Gastroesophageal sphincter (tissue), 4 donors: ENCODE results near the gene CDH5. TPM values are rescaled to one million over a fixed set of nuclear protein-coding genes. Genes with fewer than 3 reads are reported as not detected.

Experiments used
- ATAC-seq: fragments of 150-250 bp; one replicate; pipeline ENCODE4 v1.9.1; 2016; ENCODE audit warnings: mild to moderate bottlenecking, moderate library complexity
- H3K27ac ChIP-seq, 4 donors: fragments of 200-600 bp; sonication (generic) in 3 of 4; 1 replicate in 3 of 4; 2 replicates in 1 of 4; pipeline ENCODE4 v1.5.1; 2016 to 2019
- H3K27me3 ChIP-seq: fragments of 200-600 bp; sonication (generic); one replicate; pipeline ENCODE4 v1.5.1; 2019
- H3K36me3 ChIP-seq, 2 donors: fragments of 200-600 bp; sonication (generic); one replicate each; pipeline ENCODE4 v1.5.1; 2019; ENCODE audit warnings: control low read depth in 1 of 2
- H3K4me1 ChIP-seq, 3 donors: fragments of 200-600 bp; sonication (generic); 1 replicate in 2 of 3; 2 replicates in 1 of 3; pipeline ENCODE4 v1.5.1; 2016 to 2019; ENCODE audit warnings: control low read depth in 2 of 3
- H3K4me3 ChIP-seq, 2 donors: fragments of 200-600 bp; sonication (generic); one replicate each; pipeline ENCODE4 v1.5.1; 2019; ENCODE audit warnings: mild to moderate bottlenecking in 1 of 2, moderate library complexity in 1 of 2
- H3K9me3 ChIP-seq, 3 donors: fragments of 200-600 bp; sonication (generic); one replicate each; pipeline ENCODE4 v1.5.1; 2017 to 2019; ENCODE audit warnings: control low read depth in 2 of 3
- EP300 ChIP-seq: sonication (generic); formaldehyde crosslinking; IDR thresholded peaks from one replicate; pipeline ENCODE4 v1.6.1; 2017; ENCODE audit warnings: antibody characterized with exemption, mild to moderate bottlenecking
- POLR2A ChIP-seq, 2 donors: fragments of 450-650 bp; IDR thresholded peaks; one replicate each; pipeline ENCODE4 v1.6.1; 2017; ENCODE audit warnings: antibody characterized with exemption in 2 of 2, mild to moderate bottlenecking in 2 of 2, moderate library complexity in 1 of 2
- POLR2AphosphoS5 ChIP-seq: sonication (generic); formaldehyde crosslinking; IDR thresholded peaks from one replicate; pipeline ENCODE4 v1.6.1; 2017; ENCODE audit warnings: antibody characterized with exemption
- WGBS, 2 donors: methylation state at CpG; one replicate each; pipeline ENCODE4 v1.1.5; 2018; ENCODE audit warnings: low coverage in 1 of 2; 5-methylcytosine and 5-hydroxymethylcytosine counted together
- total RNA-seq, 4 donors: library from RNA; depleted of rRNA; stranded (reverse); fragments of >200 nt; gene quantifications; one replicate each; pipeline ENCODE4 v1.1.0, GENCODE V29; 2016
- TF ChIP-seq, protein P1 (sequence below), 4 experiments: fragments of 200-600 bp in 2 of 4; fragments of 450-650 bp in 2 of 4; sonication (generic) in 1 of 4; IDR thresholded peaks; one replicate each; pipeline ENCODE4 v1.5.1; 2017 to 2019; ENCODE audit warnings: antibody characterized with exemption in 4 of 4, mild to moderate bottlenecking in 2 of 4, moderate library complexity in 2 of 4

Gene CDH5
- total RNA-seq, 4 donors from 2014 or later, result 16.2 to 50.1 (median 38.5) TPM

DNA sequence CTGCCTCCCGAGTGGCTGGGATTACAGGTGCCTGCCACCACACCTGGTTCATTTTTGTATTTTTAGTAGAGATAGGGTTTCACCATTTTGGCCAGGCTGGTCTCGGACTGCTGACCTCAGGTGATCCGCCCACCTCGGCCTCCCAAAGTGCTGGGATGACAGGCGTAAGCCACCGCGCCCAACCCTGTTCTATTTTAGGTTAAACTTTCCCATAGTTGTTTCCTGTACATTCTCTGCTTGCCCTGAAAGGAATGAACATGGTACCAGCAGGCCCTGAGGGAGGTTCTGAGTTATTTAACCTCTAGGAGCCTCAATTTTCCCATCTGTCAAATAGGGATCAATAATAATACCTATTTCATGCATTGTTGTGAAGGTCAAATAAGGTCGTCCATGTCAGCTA lies 11.0 kb upstream of the CDH5 start:
- Histone ChIP-seq H3K27ac (no peak overlapping the region), H3K36me3 (no peaks in the 10 kb centered on the region), H3K4me3 (no peak overlapping the region), H3K9me3 (no peaks in the 10 kb centered on the region), H3K27me3 (peaks cover 10% of the 10 kb centered on the region), H3K4me1 (peaks cover 0 to 31% (median 0%) of the 10 kb centered on the region in 3 donors)
- ATAC-seq, result no peak
- TF ChIP-seq POLR2AphosphoS5 (no peak), POLR2A (IDR thresholded peaks at IDR 0.05) (no peak), EP300 (no peak)
- TF ChIP-seq, protein P1, sequence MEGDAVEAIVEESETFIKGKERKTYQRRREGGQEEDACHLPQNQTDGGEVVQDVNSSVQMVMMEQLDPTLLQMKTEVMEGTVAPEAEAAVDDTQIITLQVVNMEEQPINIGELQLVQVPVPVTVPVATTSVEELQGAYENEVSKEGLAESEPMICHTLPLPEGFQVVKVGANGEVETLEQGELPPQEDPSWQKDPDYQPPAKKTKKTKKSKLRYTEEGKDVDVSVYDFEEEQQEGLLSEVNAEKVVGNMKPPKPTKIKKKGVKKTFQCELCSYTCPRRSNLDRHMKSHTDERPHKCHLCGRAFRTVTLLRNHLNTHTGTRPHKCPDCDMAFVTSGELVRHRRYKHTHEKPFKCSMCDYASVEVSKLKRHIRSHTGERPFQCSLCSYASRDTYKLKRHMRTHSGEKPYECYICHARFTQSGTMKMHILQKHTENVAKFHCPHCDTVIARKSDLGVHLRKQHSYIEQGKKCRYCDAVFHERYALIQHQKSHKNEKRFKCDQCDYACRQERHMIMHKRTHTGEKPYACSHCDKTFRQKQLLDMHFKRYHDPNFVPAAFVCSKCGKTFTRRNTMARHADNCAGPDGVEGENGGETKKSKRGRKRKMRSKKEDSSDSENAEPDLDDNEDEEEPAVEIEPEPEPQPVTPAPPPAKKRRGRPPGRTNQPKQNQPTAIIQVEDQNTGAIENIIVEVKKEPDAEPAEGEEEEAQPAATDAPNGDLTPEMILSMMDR (IDR thresholded peaks at IDR 0.05), result no peak
- WGBS, 2 donors, result 73 to 81% methylated on average over 1 to 8 of the region's 8 CpGs

DNA sequence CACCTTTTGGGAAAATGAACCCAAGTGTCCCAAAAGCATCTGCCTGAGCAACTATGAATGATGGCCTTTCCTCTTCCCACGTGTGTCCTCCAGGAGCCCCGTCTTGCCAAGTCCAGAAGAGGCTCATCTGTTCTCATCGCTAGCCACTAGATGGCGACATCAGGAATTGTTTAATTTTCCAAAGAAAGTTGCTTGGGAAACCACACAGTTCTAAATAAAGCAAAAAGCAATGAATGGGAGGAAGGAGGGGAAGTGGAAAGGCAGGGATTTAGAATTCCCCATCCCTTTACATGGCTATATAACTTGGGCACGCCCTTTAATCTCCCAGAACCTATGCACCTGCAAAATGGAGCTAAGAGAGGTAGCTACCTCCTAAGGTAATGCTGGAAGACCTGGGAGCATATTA lies 9.0 kb upstream of the CDH5 start:
- H3K4me3 ChIP-seq, result no peak overlapping the region
- peaks cover 0 to 42% (median 0%) of the 10 kb centered on the region in 3 donors for H3K4me1 ChIP-seq
- no peaks in the 10 kb centered on the region for H3K27me3 ChIP-seq
- no peaks in the 10 kb centered on the region for H3K36me3 ChIP-seq
- TF ChIP-seq POLR2A (IDR thresholded peaks at IDR 0.05), result no peak
- TF ChIP-seq EP300, result no peak
- TF ChIP-seq, protein P1 (IDR thresholded peaks at IDR 0.05), result peak in 3 of 4 experiments; percentile 56 to 74 (median 59)
- H3K27ac ChIP-seq, result no peak overlapping the region
- ATAC-seq, result peak; percentile 54
- no peaks in the 10 kb centered on the region for H3K9me3 ChIP-seq
- 0% methylated on average over 1 to 3 of the region's 5 CpGs for WGBS, 2 donors

GRCh38 chr16:66358231-66358630 lies 8.3 kb upstream of the CDH5 start:
- WGBS, 2 donors, result no CpG with 5 or more reads among the region's 1 CpG
- no peak for ATAC-seq
- Histone ChIP-seq H3K36me3 (no peaks in the 10 kb centered on the region), H3K9me3 (no peaks in the 10 kb centered on the region), H3K27me3 (no peaks in the 10 kb centered on the region), H3K27ac (no peak overlapping the region), H3K4me3 (no peak overlapping the region), H3K4me1 (peaks cover 0 to 42% (median 0%) of the 10 kb centered on the region in 3 donors)
- TF ChIP-seq POLR2AphosphoS5 (no peak), EP300 (no peak), POLR2A (IDR thresholded peaks at IDR 0.05) (no peak)
- TF ChIP-seq, protein P1 (IDR thresholded peaks at IDR 0.05), result no peak

GRCh38 chr16:66359012-66359411 lies 7.5 kb upstream of the CDH5 start:
- no peak for TF ChIP-seq POLR2A (IDR thresholded peaks at IDR 0.05)
- no peak for TF ChIP-seq EP300
- no peak for TF ChIP-seq POLR2AphosphoS5
- TF ChIP-seq, protein P1 (IDR thresholded peaks at IDR 0.05), result no peak
- Histone ChIP-seq H3K27me3 (no peaks in the 10 kb centered on the region), H3K4me1 (peaks cover 0 to 49% (median 3%) of the 10 kb centered on the region in 3 donors), H3K9me3 (no peaks in the 10 kb centered on the region), H3K27ac (peak overlapping the region in 3 of 4 donors; percentile 28 to 41 (median 41)), H3K4me3 (no peak overlapping the region), H3K36me3 (no peaks in the 10 kb centered on the region)
- no peak for ATAC-seq
- WGBS, 2 donors, result 64 to 76% methylated on average over 3 to 10 of the region's 10 CpGs

DNA sequence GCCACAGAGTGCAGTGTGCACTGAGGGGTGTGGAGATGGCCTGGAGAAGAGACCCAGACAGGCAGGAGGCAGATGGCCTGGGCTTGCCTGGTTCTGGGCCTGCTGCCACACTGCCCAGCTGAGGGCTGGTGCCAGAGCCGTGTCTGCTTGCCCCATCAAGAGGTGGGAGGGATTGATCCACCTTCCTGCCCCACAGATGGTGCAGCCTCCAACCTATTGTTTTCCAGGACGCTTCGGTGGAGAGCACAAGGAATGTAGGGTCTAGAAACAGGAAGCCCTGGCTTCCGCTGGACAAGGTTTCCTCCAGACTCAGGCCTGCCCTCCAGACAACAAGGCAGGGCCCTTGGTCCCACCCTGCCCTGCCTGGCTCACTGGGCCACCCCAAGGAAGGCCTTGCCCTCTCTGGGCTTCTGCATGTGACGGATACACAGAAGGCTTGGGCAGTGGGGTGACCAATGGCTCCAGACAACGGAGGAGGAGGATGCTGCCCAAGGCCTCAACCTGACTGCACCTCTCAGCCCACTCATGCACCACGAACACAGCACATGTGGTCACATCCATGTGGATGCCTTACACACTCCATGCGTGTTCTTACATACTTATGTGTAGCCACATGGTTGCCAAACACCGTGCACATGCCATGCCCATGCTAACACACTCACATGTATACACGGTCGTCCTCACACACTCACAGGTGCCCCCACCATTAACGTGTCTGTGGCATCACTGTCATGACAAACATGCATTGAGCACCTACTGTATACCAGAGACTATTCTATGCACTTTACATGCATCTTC lies 6.5 kb upstream of the CDH5 start:
- Histone ChIP-seq H3K27me3 (no peaks in the 10 kb centered on the region), H3K9me3 (no peaks in the 10 kb centered on the region), H3K4me3 (no peak overlapping the region), H3K36me3 (no peaks in the 10 kb centered on the region), H3K27ac (peak overlapping the region in 3 of 4 donors; percentile 28 to 41 (median 41)), H3K4me1 (peaks cover 0 to 59% (median 11%) of the 10 kb centered on the region in 3 donors)
- peak; percentile 22 for ATAC-seq
- 92% methylated on average over 5 of the region's 12 CpGs; no CpG with 5 or more reads in 1 of the 2 donors for WGBS, 2 donors
- TF ChIP-seq, protein P1 (IDR thresholded peaks at IDR 0.05), result no peak
- TF ChIP-seq POLR2A (IDR thresholded peaks at IDR 0.05), result no peak
- no peak for TF ChIP-seq EP300
- TF ChIP-seq POLR2AphosphoS5, result no peak
